ENCODE measurements around the gene IVNS1ABP.

Gene IVNS1ABP

GRCh38 chr1:185250063-185250462, 67.0 kb downstream of the IVNS1ABP start:
- DNase-seq, result no peak

- no peak for DNase-seq
Measured at GRCh38 chr1:185249563-185249962, 67.5 kb downstream of the IVNS1ABP start.
